ENCODE data around the gene SLC35A1.

- TF ChIP-seq CTCF (IDR thresholded peaks at IDR 0.05) (no peak), POLR2AphosphoS5 (IDR thresholded peaks at IDR 0.05) (no peak)
Measured at GRCh38 chr6:87426789-87427188, 46.0 kb upstream of the SLC35A1 start.
